ENCODE measurements around the gene SUGCT. TPM values are rescaled to one million over a fixed set of nuclear protein-coding genes. Genes with fewer than 3 reads are reported as not detected.
A peak's percentile ranks its signal among the peaks of the same experiment; 100 is the strongest.

SUGCT gene
- polyA plus RNA-seq, 1 of the 3 experiments (the other 2 are of a cell fraction), result 53.7 TPM

DNA sequence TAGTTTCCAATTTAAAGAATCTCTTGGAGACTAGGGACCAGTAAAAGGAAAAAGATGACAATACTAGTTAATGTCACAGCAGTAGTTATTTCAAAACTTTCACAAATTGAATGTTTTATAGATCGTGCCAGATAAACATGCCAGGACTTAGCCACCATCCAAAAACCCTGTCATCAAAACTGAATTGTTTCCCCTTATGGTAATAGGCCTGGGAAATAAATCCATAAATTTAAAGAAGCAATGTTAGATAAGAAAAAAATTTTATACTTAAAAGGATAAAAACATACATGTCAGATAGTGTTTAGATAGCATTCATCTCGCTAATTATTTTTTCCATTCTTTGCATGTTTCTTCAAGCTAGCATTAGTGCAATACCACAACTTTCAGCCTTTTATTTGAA lies 71.2 kb downstream of the SUGCT start (continued):
- TF ChIP-seq, protein P1, sequence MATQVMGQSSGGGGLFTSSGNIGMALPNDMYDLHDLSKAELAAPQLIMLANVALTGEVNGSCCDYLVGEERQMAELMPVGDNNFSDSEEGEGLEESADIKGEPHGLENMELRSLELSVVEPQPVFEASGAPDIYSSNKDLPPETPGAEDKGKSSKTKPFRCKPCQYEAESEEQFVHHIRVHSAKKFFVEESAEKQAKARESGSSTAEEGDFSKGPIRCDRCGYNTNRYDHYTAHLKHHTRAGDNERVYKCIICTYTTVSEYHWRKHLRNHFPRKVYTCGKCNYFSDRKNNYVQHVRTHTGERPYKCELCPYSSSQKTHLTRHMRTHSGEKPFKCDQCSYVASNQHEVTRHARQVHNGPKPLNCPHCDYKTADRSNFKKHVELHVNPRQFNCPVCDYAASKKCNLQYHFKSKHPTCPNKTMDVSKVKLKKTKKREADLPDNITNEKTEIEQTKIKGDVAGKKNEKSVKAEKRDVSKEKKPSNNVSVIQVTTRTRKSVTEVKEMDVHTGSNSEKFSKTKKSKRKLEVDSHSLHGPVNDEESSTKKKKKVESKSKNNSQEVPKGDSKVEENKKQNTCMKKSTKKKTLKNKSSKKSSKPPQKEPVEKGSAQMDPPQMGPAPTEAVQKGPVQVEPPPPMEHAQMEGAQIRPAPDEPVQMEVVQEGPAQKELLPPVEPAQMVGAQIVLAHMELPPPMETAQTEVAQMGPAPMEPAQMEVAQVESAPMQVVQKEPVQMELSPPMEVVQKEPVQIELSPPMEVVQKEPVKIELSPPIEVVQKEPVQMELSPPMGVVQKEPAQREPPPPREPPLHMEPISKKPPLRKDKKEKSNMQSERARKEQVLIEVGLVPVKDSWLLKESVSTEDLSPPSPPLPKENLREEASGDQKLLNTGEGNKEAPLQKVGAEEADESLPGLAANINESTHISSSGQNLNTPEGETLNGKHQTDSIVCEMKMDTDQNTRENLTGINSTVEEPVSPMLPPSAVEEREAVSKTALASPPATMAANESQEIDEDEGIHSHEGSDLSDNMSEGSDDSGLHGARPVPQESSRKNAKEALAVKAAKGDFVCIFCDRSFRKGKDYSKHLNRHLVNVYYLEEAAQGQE (IDR thresholded peaks at IDR 0.05; ENCODE audit: low read depth, low read length), result no peak
- TF ChIP-seq FOXM1 (IDR thresholded peaks at IDR 0.05; ENCODE audit: low read depth) (peak; percentile 94), MXI1 (IDR thresholded peaks at IDR 0.05; ENCODE audit: low read depth, low read length) (no peak), SIN3A (IDR thresholded peaks at IDR 0.05; ENCODE audit: borderline replicate concordance, low read depth, low read length) (0 out of 2 replicates have a peak, but pooled peaks have one; percentile 37), TAF1 (IDR thresholded peaks at IDR 0.05; ENCODE audit: borderline replicate concordance, low read depth, low read length) (no peak), TEAD4 (IDR thresholded peaks at IDR 0.05; ENCODE audit: borderline replicate concordance, insufficient read depth) (peak; percentile 87), EZH2phosphoT487 (IDR thresholded peaks at IDR 0.05; ENCODE audit: borderline replicate concordance, low read depth) (no peak), TCF12 (IDR thresholded peaks at IDR 0.05) (peak; percentile 88), JUND (IDR thresholded peaks at IDR 0.05) (peak; percentile 82), FOSL2 (IDR thresholded peaks at IDR 0.05; ENCODE audit: borderline replicate concordance, low read depth) (no peak; the same call in 1 of the 2 replicates), GABPA (IDR thresholded peaks at IDR 0.05; ENCODE audit: low read depth) (no peak), POLR2AphosphoS5 (IDR thresholded peaks at IDR 0.05; ENCODE audit: low read depth, low read length) (peak; percentile 54; the same call in 1 of the 2 replicates), RXRA (IDR thresholded peaks at IDR 0.05; ENCODE audit: borderline replicate concordance, low read depth) (no peak), SMC3 (IDR thresholded peaks at IDR 0.05; ENCODE audit: low read depth, low read length) (no peak), EP300 (IDR thresholded peaks at IDR 0.05; ENCODE audit: borderline replicate concordance in 1 of 2, low read depth in 1 of 2, low read length in 1 of 2) (peak; percentile 76 to 96), RFX5 (IDR thresholded peaks at IDR 0.05; ENCODE audit: low read length) (no peak), NRF1 (IDR thresholded peaks at IDR 0.05; ENCODE audit: low read depth, low read length) (no peak)
- TF ChIP-seq, protein P2, sequence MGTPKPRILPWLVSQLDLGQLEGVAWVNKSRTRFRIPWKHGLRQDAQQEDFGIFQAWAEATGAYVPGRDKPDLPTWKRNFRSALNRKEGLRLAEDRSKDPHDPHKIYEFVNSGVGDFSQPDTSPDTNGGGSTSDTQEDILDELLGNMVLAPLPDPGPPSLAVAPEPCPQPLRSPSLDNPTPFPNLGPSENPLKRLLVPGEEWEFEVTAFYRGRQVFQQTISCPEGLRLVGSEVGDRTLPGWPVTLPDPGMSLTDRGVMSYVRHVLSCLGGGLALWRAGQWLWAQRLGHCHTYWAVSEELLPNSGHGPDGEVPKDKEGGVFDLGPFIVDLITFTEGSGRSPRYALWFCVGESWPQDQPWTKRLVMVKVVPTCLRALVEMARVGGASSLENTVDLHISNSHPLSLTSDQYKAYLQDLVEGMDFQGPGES (IDR thresholded peaks at IDR 0.05; ENCODE audit: low read depth, low read length), result no peak
- TF ChIP-seq, protein P3, sequence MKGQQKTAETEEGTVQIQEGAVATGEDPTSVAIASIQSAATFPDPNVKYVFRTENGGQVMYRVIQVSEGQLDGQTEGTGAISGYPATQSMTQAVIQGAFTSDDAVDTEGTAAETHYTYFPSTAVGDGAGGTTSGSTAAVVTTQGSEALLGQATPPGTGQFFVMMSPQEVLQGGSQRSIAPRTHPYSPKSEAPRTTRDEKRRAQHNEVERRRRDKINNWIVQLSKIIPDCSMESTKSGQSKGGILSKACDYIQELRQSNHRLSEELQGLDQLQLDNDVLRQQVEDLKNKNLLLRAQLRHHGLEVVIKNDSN (IDR thresholded peaks at IDR 0.05; ENCODE audit: borderline replicate concordance, low read depth), result no peak
- TF ChIP-seq, protein P4, sequence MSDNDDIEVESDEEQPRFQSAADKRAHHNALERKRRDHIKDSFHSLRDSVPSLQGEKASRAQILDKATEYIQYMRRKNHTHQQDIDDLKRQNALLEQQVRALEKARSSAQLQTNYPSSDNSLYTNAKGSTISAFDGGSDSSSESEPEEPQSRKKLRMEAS (IDR thresholded peaks at IDR 0.05; ENCODE audit: low read depth), result no peak
- TF ChIP-seq, protein P5, sequence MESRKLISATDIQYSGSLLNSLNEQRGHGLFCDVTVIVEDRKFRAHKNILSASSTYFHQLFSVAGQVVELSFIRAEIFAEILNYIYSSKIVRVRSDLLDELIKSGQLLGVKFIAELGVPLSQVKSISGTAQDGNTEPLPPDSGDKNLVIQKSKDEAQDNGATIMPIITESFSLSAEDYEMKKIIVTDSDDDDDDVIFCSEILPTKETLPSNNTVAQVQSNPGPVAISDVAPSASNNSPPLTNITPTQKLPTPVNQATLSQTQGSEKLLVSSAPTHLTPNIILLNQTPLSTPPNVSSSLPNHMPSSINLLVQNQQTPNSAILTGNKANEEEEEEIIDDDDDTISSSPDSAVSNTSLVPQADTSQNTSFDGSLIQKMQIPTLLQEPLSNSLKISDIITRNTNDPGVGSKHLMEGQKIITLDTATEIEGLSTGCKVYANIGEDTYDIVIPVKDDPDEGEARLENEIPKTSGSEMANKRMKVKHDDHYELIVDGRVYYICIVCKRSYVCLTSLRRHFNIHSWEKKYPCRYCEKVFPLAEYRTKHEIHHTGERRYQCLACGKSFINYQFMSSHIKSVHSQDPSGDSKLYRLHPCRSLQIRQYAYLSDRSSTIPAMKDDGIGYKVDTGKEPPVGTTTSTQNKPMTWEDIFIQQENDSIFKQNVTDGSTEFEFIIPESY (IDR thresholded peaks at IDR 0.05; ENCODE audit: borderline replicate concordance, low read depth), result 0 out of 2 replicates have a peak, but pooled peaks have one; percentile 40

Data from SK-N-SH (cell line).